K562 (cell line): ENCODE results near the gene DAO. TPM values are rescaled to one million over a fixed set of nuclear protein-coding genes. Genes with fewer than 3 reads are reported as not detected.
A peak's percentile ranks its signal among the peaks of the same experiment; 100 is the strongest.

Experiments used
- BRF1 ChIP-seq: IDR thresholded peaks from 3 replicates; pipeline ENCODE4 v1.6.1; 2011; ENCODE audit warnings: borderline replicate concordance, mild to moderate bottlenecking; ENCODE audit not compliant: insufficient read length; ENCODE audit errors: extremely low read depth
- CBFA2T3 ChIP-seq: fragments of 450-650 bp; IDR thresholded peaks from 2 replicates; pipeline ENCODE4 v1.6.1; 2017
- MTA1 ChIP-seq: fragments of 450-650 bp; IDR thresholded peaks from 2 replicates; pipeline ENCODE4 v1.6.1; 2017; ENCODE audit warnings: borderline replicate concordance
- NCOA1 ChIP-seq: fragments of 450-650 bp; IDR thresholded peaks from 2 replicates; pipeline ENCODE4 v1.6.1; 2016; ENCODE audit warnings: low read depth
- NCOA4 ChIP-seq: fragments of 450-650 bp; IDR thresholded peaks from 2 replicates; pipeline ENCODE4 v1.6.1; 2018; ENCODE audit warnings: mild to moderate bottlenecking; ENCODE audit not compliant: partially characterized antibody
- PRMT5 ChIP-seq: sonication (generic); formaldehyde crosslinking; IDR thresholded peaks from 2 replicates; pipeline ENCODE4 v1.5.0; 2020; ENCODE audit warnings: missing genetic modification reagents
- SIRT6 ChIP-seq: IDR thresholded peaks from one replicate; pipeline ENCODE4 v1.6.1; 2012; ENCODE audit warnings: low read depth, mild to moderate bottlenecking, control low read depth, inconsistent platforms, low read length, moderate library complexity
- SMAD3 ChIP-seq: fragments of 450-650 bp; formaldehyde crosslinking; conservative IDR thresholded peaks from 2 replicates; pipeline ENCODE4 v1.4.0; 2020; ENCODE audit warnings: mild to moderate bottlenecking
- SRSF1 ChIP-seq: fragments of 200-400 bp; formaldehyde crosslinking; IDR thresholded peaks from 2 replicates; pipeline ENCODE4 v1.6.1; 2017; ENCODE audit warnings: mild to moderate bottlenecking, low read depth, low read length, moderate library complexity
- ZC3H11A ChIP-seq: IDR thresholded peaks from 2 replicates; pipeline ENCODE4 v1.6.1; 2012; ENCODE audit warnings: low read depth, low read length, improper control_type of control experiment
- ZNF134 ChIP-seq: fragments of 250-450 bp; sonication (Bioruptor Pico); conservative IDR thresholded peaks from 2 replicates; pipeline ENCODE4 v1.4.0; 2020
- ZNF217 ChIP-seq: sonication (generic); formaldehyde crosslinking; IDR thresholded peaks from 2 replicates; pipeline ENCODE4 v1.8.0; 2022; ENCODE audit warnings: mild to moderate bottlenecking, missing genetic modification reagents
- ZNF57 ChIP-seq: fragments of 450-650 bp; formaldehyde crosslinking; IDR thresholded peaks from 2 replicates; pipeline ENCODE4 v1.4.0; 2020; ENCODE audit warnings: mild to moderate bottlenecking, moderate library complexity
- ZNF778 ChIP-seq: fragments of 450-650 bp; formaldehyde crosslinking; IDR thresholded peaks from 2 replicates; pipeline ENCODE4 v1.4.0; 2020; ENCODE audit warnings: mild to moderate bottlenecking, moderate library complexity
- polyA plus RNA-seq, 8 experiments: library from polyadenylated mRNA; depleted of rRNA in 4 of 8; stranded (reverse) in 5 of 8; unstranded in 3 of 8; fragments of >200 nt; fragmentation: Nextera tagmentation in 2 of 8; fragmentation: Illumina TruSeq in 1 of 8; extraction: Ambion mirVana in 2 of 8; extraction: Trizol in 1 of 8; gene quantifications; 2 replicates each; pipeline versions ENCODE4 v1.2.1 to v1.2.3, GENCODE V29; 2011 to 2014; ENCODE audit warnings: inconsistent platforms in 1 of 8, missing spikeins in 1 of 8
- total RNA-seq, 7 experiments: library from RNA; depleted of rRNA in 6 of 7; stranded (reverse); fragments of >200 nt in 6 of 7; fragmentation: Illumina TruSeq in 2 of 7; extraction: Trizol in 2 of 7; gene quantifications; 2 replicates each; pipeline versions ENCODE4 v1.2.1 to v1.2.3, GENCODE V29; 2011 to 2021; ENCODE audit warnings: low replicate concordance in 1 of 7
- TF ChIP-seq, protein P1 (sequence below): IDR thresholded peaks from 3 replicates; pipeline ENCODE4 v1.6.1; 2011; ENCODE audit warnings: borderline replicate concordance, mild to moderate bottlenecking; ENCODE audit not compliant: insufficient read length, insufficient read depth
- TF ChIP-seq, protein P2 (sequence below): sonication (generic); formaldehyde crosslinking; IDR thresholded peaks from 2 replicates; pipeline ENCODE4 v1.8.0; 2022; ENCODE audit warnings: mild to moderate bottlenecking, missing genetic modification reagents, borderline replicate concordance
- TF ChIP-seq, protein P3 (sequence below): fragments of 450-650 bp; IDR thresholded peaks from 2 replicates; pipeline ENCODE4 v1.6.1; 2017; ENCODE audit warnings: antibody characterized with exemption, mild to moderate bottlenecking

The DAO gene
- total and polyA plus RNA-seq, 9 of the 15 experiments (the other 6 are each of a cell fraction or from before 2014, with no cell fraction given), result not detected

DNA sequence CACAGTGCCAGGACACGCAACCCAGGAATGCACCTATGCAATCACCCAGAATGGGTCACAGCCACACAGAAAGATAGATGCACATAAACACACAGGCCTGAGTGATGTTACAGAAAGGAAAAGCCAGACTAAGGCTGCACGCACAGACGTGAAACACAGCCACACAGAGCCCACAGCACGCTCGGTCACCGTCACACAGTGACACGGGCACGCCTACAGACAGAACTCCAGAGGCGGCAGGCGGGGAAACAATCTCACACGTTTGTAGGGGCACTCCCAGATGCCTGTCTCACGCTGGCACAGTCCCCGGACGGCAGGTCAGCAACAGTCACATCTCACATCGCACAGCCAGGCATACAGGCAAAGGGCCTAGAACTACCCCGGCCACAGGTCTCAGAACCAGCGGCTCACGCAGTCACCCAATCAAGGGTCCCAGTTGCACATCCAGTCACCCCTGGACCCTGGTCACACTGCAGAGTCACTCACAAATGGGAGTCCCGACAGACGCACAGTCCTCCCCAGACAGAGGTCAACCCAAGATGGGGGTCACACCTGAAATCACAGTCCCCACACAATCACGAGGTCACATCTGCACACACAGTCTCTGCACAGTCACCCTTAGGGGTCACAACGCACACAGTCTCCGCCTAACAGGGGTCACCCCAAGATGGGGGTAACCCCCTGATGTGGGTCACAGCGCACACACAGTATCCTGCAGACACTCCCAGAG, 23.3 kb upstream of the DAO start (continued):
- no peak for TF ChIP-seq BRF1
- TF ChIP-seq, protein P1, sequence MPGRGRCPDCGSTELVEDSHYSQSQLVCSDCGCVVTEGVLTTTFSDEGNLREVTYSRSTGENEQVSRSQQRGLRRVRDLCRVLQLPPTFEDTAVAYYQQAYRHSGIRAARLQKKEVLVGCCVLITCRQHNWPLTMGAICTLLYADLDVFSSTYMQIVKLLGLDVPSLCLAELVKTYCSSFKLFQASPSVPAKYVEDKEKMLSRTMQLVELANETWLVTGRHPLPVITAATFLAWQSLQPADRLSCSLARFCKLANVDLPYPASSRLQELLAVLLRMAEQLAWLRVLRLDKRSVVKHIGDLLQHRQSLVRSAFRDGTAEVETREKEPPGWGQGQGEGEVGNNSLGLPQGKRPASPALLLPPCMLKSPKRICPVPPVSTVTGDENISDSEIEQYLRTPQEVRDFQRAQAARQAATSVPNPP, result no peak
- TF ChIP-seq SMAD3 (CRISPR knock-in tag), result no peak
- TF ChIP-seq, protein P2, sequence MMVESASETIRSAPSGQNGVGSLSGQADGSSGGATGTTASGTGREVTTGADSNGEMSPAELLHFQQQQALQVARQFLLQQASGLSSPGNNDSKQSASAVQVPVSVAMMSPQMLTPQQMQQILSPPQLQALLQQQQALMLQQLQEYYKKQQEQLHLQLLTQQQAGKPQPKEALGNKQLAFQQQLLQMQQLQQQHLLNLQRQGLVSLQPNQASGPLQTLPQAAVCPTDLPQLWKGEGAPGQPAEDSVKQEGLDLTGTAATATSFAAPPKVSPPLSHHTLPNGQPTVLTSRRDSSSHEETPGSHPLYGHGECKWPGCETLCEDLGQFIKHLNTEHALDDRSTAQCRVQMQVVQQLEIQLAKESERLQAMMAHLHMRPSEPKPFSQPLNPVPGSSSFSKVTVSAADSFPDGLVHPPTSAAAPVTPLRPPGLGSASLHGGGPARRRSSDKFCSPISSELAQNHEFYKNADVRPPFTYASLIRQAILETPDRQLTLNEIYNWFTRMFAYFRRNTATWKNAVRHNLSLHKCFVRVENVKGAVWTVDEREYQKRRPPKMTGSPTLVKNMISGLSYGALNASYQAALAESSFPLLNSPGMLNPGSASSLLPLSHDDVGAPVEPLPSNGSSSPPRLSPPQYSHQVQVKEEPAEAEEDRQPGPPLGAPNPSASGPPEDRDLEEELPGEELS (CRISPR knock-in tag), result no peak
- TF ChIP-seq ZC3H11A, result no peak
- no peak for TF ChIP-seq SIRT6
- no peak for TF ChIP-seq ZNF57
- no peak for TF ChIP-seq NCOA4
- no peak for TF ChIP-seq NCOA1
- TF ChIP-seq, protein P3, sequence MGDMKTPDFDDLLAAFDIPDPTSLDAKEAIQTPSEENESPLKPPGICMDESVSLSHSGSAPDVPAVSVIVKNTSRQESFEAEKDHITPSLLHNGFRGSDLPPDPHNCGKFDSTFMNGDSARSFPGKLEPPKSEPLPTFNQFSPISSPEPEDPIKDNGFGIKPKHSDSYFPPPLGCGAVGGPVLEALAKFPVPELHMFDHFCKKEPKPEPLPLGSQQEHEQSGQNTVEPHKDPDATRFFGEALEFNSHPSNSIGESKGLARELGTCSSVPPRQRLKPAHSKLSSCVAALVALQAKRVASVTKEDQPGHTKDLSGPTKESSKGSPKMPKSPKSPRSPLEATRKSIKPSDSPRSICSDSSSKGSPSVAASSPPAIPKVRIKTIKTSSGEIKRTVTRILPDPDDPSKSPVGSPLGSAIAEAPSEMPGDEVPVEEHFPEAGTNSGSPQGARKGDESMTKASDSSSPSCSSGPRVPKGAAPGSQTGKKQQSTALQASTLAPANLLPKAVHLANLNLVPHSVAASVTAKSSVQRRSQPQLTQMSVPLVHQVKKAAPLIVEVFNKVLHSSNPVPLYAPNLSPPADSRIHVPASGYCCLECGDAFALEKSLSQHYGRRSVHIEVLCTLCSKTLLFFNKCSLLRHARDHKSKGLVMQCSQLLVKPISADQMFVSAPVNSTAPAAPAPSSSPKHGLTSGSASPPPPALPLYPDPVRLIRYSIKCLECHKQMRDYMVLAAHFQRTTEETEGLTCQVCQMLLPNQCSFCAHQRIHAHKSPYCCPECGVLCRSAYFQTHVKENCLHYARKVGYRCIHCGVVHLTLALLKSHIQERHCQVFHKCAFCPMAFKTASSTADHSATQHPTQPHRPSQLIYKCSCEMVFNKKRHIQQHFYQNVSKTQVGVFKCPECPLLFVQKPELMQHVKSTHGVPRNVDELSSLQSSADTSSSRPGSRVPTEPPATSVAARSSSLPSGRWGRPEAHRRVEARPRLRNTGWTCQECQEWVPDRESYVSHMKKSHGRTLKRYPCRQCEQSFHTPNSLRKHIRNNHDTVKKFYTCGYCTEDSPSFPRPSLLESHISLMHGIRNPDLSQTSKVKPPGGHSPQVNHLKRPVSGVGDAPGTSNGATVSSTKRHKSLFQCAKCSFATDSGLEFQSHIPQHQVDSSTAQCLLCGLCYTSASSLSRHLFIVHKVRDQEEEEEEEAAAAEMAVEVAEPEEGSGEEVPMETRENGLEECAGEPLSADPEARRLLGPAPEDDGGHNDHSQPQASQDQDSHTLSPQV, result no peak
- no peak for TF ChIP-seq SRSF1
- no peak for TF ChIP-seq MTA1
- TF ChIP-seq CBFA2T3, result peak; percentile 82
- TF ChIP-seq ZNF778 (CRISPR knock-in tag), result no peak
- no peak for TF ChIP-seq ZNF134
- no peak for TF ChIP-seq PRMT5 (CRISPR knock-in tag)
- TF ChIP-seq ZNF217, result no peak
